IMR-90 (cell line): ENCODE results near the gene HBEGF.

Experiments used
- MAZ ChIP-seq: IDR thresholded peaks from 2 replicates; pipeline ENCODE4 v1.6.1; 2012; ENCODE audit warnings: low read depth, mild to moderate bottlenecking, low read length, improper control_type of control experiment, moderate library complexity, borderline replicate concordance
- RCOR1 ChIP-seq: IDR thresholded peaks from 2 replicates; pipeline ENCODE4 v1.6.1; 2012; ENCODE audit warnings: mild to moderate bottlenecking, low read length, improper control_type of control experiment; ENCODE audit not compliant: insufficient replicate concordance
- TF ChIP-seq, protein P1 (sequence below): conservative IDR thresholded peaks from 2 replicates; pipeline ENCODE4 v1.5.1; 2012; ENCODE audit warnings: mild to moderate bottlenecking, low read depth, low read length, improper control_type of control experiment
- TF ChIP-seq, protein P2 (sequence below): fragments of 150-350 bp; IDR thresholded peaks from 2 replicates; pipeline ENCODE4 v1.6.1; 2017; ENCODE audit warnings: mild to moderate bottlenecking, antibody characterized with exemption, low read length, low read depth

DNA sequence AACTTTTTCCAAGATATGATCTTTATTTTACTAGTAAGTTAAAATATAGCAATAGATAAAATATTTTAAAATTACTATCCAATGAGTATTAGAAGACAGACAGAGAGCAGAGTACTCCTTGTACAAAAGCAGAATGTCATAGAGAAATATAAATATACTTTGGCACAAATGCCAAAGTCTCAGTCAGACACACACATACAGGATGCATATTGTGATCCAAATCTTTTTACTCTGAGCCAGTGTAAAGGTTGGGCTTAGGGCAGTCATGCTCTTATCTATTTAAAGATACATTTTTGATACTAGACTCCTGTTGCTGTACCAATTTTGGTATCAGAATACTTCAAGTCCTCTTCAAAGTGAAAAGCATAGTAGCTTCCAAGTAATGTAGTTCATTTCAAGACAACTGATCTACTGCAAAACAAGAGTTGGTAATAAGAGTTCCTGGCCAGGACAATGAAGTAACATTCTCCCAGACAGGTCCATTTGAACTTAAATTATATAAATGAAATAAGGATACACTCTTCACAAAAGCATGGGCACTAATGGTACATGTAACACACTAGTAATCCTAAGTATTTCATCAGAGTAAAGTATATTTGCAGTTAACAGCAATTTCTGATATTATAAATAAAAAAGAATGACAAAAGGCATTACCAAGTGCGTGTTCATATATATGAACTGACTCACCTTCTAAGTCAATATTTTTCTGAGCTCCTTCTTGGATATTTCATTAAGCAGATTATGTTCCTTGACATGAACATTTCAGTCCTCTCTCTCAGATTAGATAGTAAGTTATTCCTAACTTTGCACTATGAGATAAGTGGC, 54.0 kb downstream of the HBEGF start:
- TF ChIP-seq, protein P1, sequence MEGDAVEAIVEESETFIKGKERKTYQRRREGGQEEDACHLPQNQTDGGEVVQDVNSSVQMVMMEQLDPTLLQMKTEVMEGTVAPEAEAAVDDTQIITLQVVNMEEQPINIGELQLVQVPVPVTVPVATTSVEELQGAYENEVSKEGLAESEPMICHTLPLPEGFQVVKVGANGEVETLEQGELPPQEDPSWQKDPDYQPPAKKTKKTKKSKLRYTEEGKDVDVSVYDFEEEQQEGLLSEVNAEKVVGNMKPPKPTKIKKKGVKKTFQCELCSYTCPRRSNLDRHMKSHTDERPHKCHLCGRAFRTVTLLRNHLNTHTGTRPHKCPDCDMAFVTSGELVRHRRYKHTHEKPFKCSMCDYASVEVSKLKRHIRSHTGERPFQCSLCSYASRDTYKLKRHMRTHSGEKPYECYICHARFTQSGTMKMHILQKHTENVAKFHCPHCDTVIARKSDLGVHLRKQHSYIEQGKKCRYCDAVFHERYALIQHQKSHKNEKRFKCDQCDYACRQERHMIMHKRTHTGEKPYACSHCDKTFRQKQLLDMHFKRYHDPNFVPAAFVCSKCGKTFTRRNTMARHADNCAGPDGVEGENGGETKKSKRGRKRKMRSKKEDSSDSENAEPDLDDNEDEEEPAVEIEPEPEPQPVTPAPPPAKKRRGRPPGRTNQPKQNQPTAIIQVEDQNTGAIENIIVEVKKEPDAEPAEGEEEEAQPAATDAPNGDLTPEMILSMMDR = no peak
- TF ChIP-seq MAZ = no peak
- TF ChIP-seq RCOR1 = no peak
- TF ChIP-seq, protein P2, sequence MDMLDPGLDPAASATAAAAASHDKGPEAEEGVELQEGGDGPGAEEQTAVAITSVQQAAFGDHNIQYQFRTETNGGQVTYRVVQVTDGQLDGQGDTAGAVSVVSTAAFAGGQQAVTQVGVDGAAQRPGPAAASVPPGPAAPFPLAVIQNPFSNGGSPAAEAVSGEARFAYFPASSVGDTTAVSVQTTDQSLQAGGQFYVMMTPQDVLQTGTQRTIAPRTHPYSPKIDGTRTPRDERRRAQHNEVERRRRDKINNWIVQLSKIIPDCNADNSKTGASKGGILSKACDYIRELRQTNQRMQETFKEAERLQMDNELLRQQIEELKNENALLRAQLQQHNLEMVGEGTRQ = no peak
